ENCODE results near the gene USP33. TPM values are rescaled to one million over a fixed set of nuclear protein-coding genes. Genes with fewer than 3 reads are reported as not detected.

Gene USP33
- total and polyA plus RNA-seq, 2 of the 8 experiments (the other 6 are each of a cell fraction or from before 2014, with no cell fraction given): 20.0 to 55.5 TPM

- POLR2A ChIA-PET (ENCODE audit: partially characterized antibody): no interaction called here
- Histone ChIP-seq H2BK5ac (ENCODE audit: low read depth, low read length) (no peak overlapping the region), H3K4ac (replicated peaks; ENCODE audit: insufficient read length, low read depth, low read length) (no peak overlapping the region), H3K56ac (replicated peaks; ENCODE audit: insufficient read length, low read depth, low read length) (no peak overlapping the region), H3K14ac (ENCODE audit: insufficient read length) (no peak overlapping the region), H2BK20ac (ENCODE audit: low read length) (no peak overlapping the region), H3K23ac (ENCODE audit: insufficient read length) (no peak overlapping the region), H3K9me3 (ENCODE audit: insufficient read depth in 2 of 2, low read depth in 1 of 2, low read length in 1 of 2) (no peaks in the 10 kb centered on the region), H2AFZ (ENCODE audit: low read length) (no peak overlapping the region), H3K23me2 (ENCODE audit: low read depth, low read length) (peaks cover 2% of the 10 kb centered on the region; the same call in 1 of the 2 replicates), H2BK12ac (ENCODE audit: low read depth, low read length) (no peak overlapping the region), H2AK5ac (ENCODE audit: low read depth, low read length) (no peak overlapping the region), H3K27ac (ENCODE audit: low read depth, low read length) (no peak overlapping the region), H4K5ac (ENCODE audit: insufficient read length, low read depth, low read length) (no peak overlapping the region), H3K9ac (replicated peaks in 1 of 4; ENCODE audit: extremely low read depth in 1 of 4, low read depth in 3 of 4, low read length in 3 of 4) (no peak overlapping the region), H3K79me2 (ENCODE audit: control insufficient read depth in 1 of 2, insufficient read depth in 2 of 2, low read length in 2 of 2) (peaks cover 0 to 19% of the 10 kb centered on the region in 2 experiments; a peak in 2 of 4 replicates), H4K8ac (ENCODE audit: extremely low read depth, insufficient read depth, low read length) (no peak overlapping the region), H2BK15ac (ENCODE audit: low read length) (no peak overlapping the region), H4K20me1 (replicated peaks in 1 of 2; ENCODE audit: control insufficient read depth in 1 of 2, insufficient read depth in 2 of 2, low read length in 2 of 2) (no peaks in the 10 kb centered on the region), H2BK120ac (replicated peaks; ENCODE audit: low read depth, low read length) (no peak overlapping the region), H3K4me2 (ENCODE audit: insufficient read depth in 1 of 2, low read depth in 2 of 2, low read length in 2 of 2) (no peak overlapping the region), H3K79me1 (ENCODE audit: low read depth, low read length) (no peaks in the 10 kb centered on the region; the same call in 1 of the 2 replicates), H3K4me1 (replicated peaks in 1 of 4; ENCODE audit: control insufficient read depth in 3 of 4, insufficient read depth in 4 of 4, low read length in 3 of 4) (no peaks in the 10 kb centered on the region), H3K27me3 (replicated peaks in 1 of 4; ENCODE audit: control insufficient read depth in 3 of 4, extremely low read depth in 1 of 4, insufficient read depth in 3 of 4, low read length in 3 of 4) (no peaks in the 10 kb centered on the region), H3K18ac (ENCODE audit: extremely low read depth, low read length) (no peak overlapping the region), H4K91ac (replicated peaks; ENCODE audit: insufficient read length, low read length) (no peak overlapping the region), H3K36me3 (ENCODE audit: control insufficient read depth in 2 of 4, insufficient read depth in 4 of 4, low read length in 3 of 4) (no peaks in the 10 kb centered on the region), H3K4me3 (ENCODE audit: extremely low read depth in 1 of 4, insufficient read depth in 2 of 4, low read depth in 3 of 4, low read length in 4 of 4) (no peak overlapping the region)
- FAIRE-seq (no peak), DNase-seq (ENCODE audit: low read depth in 1 of 2, low spot score in 2 of 2) (no peak)
- 100% methylated on average over 1 of the region's 1 CpG; no CpG with 5 or more reads in 1 of the 2 experiments for WGBS, 2 experiments (ENCODE audit: extremely low coverage in 1 of 2, insufficient coverage in 1 of 2, insufficient read length in 1 of 2, insufficient replicate concordance in 2 of 2, low coverage in 1 of 2, low lambda C conversion rate in 2 of 2, missing lambda C conversion rate in 1 of 2)
- CTCF ChIA-PET (ENCODE audit: partially characterized antibody): interaction anchor here (0.6 kb wide), 1 partner anchor 11 kb away, joined by 3 read pairs; no protein-coding TSS in a partner anchor
- TF ChIP-seq TEAD4 (IDR thresholded peaks at IDR 0.05; ENCODE audit: low read depth, low read length): no peak
- TF ChIP-seq, protein P1, sequence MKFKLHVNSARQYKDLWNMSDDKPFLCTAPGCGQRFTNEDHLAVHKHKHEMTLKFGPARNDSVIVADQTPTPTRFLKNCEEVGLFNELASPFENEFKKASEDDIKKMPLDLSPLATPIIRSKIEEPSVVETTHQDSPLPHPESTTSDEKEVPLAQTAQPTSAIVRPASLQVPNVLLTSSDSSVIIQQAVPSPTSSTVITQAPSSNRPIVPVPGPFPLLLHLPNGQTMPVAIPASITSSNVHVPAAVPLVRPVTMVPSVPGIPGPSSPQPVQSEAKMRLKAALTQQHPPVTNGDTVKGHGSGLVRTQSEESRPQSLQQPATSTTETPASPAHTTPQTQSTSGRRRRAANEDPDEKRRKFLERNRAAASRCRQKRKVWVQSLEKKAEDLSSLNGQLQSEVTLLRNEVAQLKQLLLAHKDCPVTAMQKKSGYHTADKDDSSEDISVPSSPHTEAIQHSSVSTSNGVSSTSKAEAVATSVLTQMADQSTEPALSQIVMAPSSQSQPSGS (IDR thresholded peaks at IDR 0.05; ENCODE audit: low read length): no peak
These were observed 2.4 kb upstream of the USP33 start for GRCh38 chr1:77762072-77762476.

All from H1 (cell line).